Activated CD4-positive, CD25-positive, alpha-beta regulatory T cell (primary cell): Measurements from ENCODE around the gene ADM5.

Experiments
- DNase-seq, 4 experiments: peaks; one replicate each; lab custom pipeline; 2025; lab: John Stamatoyannopoulos, UW

ADM5 gene, protein sequence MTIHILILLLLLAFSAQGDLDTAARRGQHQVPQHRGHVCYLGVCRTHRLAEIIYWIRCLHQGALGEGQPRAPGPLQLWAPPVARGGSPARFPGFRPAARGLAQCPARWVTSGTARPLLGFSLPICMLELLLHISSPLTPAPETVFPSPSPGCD

GRCh38 chr19:49689133-49690078 is at the start of gene ADM5:
ADM5 (plus strand) TSS chr19:49689594; CDS start chr19:49689838, 244 bp downstream.
- peak in 1 of 4 experiments; percentile 22 for DNase-seq

DNA sequence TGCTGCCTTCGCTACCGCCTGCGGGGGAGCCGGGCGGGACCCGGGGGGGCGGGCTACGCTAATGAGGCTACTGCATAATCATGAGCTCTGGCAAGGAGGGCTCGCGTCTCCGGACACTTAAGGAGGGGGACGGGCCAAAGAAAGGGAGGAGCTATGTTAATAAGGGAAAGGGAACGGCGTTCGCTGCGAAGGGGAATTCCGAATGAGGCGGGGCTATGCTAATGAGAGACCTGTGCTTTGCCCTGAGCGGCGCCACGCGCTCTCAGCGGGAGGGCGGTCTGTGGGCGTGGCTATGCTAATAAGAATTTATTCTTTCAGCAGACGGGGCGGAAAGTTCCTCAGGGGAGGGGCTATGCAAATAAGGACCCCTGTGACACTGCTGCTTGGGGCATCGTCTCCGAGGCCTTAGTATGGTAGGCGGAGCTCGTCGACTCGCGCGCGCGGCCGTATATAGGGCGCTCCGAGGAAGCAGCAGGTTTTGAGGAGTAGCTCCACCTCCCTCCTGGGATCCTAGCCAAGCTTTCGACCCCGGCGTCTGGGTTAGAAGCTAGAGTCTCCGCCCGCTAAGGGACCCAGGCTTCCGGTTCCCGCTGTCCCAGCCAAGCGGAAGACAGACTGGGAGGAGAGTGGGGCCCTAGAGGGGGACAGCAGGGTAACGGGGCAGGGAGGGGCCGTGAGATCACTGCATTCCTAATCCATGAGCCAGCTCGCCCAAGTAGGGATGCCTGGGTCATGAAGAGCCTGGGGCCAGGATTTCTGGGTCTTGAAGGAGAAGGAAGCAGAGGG is 49.1 kb upstream of the ADM5 start, which contains the start of gene RRAS:
RRAS (minus strand) TSS at position 31 of the 786 bp plus-strand sequence. CDS start 45 bp downstream, outside the sequence.
- DNase-seq, result peak; percentile 98 to 99 (median 99)

DNA sequence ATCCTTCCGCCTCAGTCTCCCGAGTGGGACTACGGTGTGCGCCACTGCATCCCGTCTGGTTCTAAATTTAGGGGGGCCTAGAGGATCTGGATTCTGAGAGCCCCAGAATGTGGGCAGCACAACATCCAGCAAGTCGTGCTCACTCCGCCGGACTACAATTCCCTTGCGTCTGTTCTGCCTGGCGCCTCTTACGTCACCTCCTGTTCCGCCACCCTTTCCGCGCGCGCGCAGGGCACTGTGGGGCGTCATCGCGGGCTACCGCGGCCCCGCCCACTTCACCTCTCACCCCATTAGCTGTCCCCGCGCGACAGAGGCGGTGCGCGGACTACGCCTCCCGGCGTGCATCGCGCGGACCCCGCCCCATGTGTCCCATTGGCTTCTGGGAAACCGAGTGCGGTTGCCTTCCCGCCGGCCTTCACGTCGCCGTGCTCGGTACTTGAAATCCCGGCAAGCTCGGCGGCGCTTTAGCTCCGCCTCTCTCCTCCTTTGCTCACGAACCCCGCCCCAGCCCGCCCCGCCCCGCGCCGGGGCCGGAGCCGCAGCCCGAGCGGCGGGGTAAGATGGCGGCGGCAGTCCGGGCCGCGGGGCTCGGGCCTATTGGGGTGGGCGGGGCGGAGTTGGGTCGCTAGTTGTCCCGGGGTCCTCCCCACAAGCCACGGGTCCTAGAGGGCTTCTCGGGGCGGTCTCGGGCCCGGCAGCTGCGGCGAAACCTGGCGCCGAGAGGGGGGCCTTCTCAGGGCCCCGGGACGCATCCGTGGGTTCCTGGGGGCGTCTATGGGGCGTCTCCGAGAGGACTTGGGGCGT is 47.5 kb upstream of the ADM5 start, which contains the start of gene SCAF1:
SCAF1 (plus strand) TSS at position 522 of the 804 bp plus-strand sequence. CDS start 2,818 bp downstream, outside the sequence.
- peak; percentile 94 to 99 (median 98) for DNase-seq

GRCh38 chr19:49642492-49643035 is 46.8 kb upstream of the ADM5 start:
- DNase-seq, result no peak

DNA sequence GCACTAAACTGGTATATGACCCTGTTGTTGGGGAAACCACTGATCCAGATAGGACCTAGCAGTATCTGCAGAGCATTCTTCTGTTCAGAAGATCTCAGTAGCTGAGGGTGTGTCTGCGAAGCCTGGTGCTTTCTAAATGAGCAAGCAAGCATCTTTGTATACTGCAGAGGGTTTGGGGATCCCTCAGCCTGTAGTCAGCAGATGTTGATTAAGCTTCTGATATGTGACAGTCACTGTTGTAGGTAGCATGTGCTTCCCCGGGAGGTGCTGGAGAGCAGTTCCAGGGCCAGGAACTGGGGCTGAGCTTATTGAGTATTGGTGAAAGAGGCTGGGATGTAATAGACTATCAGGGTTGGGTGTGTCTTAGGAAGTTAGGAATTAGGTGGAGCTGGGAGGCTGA is 45.9 kb upstream of the ADM5 start:
- no peak for DNase-seq

DNA sequence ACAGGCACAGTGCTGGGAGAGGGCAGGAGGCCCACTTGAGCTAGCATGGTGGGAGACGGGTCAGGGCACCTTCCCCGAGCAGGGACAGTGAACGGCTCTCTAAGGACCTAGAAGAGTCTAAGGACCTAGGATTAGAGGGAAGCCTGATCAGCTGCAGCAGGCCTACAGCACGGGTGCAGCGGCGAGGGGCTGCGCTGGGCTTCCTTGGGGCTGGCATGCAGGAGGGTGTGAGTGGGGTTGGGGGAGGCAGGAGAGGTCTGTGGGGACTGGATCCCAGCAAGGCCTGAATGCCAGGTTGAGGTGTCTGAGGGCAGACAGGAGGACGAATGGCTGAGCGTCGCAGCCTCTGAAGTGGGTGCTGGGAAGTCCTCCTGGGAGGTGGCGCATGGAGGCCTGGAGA is 43.8 kb upstream of the ADM5 start:
- no peak for DNase-seq

DNA sequence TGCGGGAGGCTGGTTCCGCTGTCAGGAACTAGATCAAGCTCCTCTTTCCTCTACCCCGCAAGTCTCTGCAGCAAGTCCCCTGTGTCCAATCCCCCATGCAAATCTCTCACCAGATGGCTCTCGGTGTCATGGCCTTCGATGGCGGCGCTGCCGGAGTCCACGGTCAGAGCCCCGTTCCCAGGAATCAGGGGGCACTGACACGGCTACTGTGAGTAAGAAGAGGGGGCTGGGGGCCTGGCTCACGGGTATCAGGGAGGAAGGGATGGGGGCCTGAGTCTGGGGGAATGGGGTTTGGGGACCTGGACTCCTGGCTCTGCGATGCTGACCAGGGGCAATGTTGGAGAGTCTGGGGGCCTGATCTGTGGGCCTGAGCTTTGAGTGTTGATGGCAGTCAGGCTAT is 43.4 kb upstream of the ADM5 start:
- DNase-seq, result no peak

DNA sequence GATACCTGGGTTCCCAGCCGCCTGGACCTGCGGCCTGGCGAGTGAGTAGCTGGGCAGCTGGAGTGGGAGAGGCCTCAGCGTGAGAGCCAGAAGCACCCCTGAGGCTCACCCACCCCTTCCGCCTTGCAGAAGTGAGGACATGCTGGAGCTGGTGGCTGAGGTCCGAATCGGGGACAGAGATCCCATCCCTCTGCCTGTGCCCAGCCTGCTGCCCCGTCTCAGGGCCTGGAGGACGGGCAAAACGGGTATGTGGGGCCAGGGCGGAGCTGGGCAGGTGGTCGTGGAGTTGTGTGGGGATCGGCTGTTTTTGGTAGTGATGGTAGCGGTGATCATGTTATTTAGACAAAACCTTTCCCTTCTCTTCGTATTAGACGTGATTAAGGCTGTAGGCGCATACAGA is 42.8 kb upstream of the ADM5 start:
- DNase-seq, result no peak

GRCh38 chr19:49651029-49651819 is 38.2 kb upstream of the ADM5 start:
- DNase-seq, result no peak

GRCh38 chr19:49651820-49652550 is 37.4 kb upstream of the ADM5 start:
- DNase-seq, result no peak

- DNase-seq, result no peak
Observed at GRCh38 chr19:49652551-49653465, 36.6 kb upstream of the ADM5 start.

- no peak for DNase-seq
Observed at GRCh38 chr19:49653466-49653806, 36.0 kb upstream of the ADM5 start.

GRCh38 chr19:49654581-49654980 is 34.8 kb upstream of the ADM5 start:
- DNase-seq, result no peak

- no peak for DNase-seq
Observed at GRCh38 chr19:49655570-49656455, 33.6 kb upstream of the ADM5 start.

GRCh38 chr19:49656456-49657109 is 32.8 kb upstream of the ADM5 start:
- DNase-seq, result no peak

- no peak for DNase-seq
Observed at GRCh38 chr19:49657493-49658138, 31.8 kb upstream of the ADM5 start.

GRCh38 chr19:49658139-49658517 is 31.3 kb upstream of the ADM5 start:
- DNase-seq, result no peak
